Esophagus muscularis mucosa (tissue), 4 donors: ENCODE results near the gene ALPK3.

ENCODE experiments used
- CTCF ChIP-seq, 3 experiments: fragments of 200-600 bp in 2 of 3; fragments of 450-650 bp in 1 of 3; sonication (generic) in 2 of 3; IDR thresholded peaks; one replicate each; pipeline ENCODE4 v1.5.1; 2017 to 2019; ENCODE audit warnings: antibody characterized with exemption in 3 of 3, mild to moderate bottlenecking in 2 of 3, moderate library complexity in 1 of 3
- EP300 ChIP-seq: sonication (generic); formaldehyde crosslinking; IDR thresholded peaks from one replicate; pipeline ENCODE4 v1.6.1; 2017; ENCODE audit warnings: antibody characterized with exemption
- POLR2A ChIP-seq: fragments of 450-650 bp; IDR thresholded peaks from one replicate; pipeline ENCODE4 v1.6.1; 2017; ENCODE audit warnings: antibody characterized with exemption, moderate library complexity, mild to moderate bottlenecking, low read depth

GRCh38 chr15:84844964-84845363, 27.8 kb downstream of the ALPK3 start:
- TF ChIP-seq POLR2A (no peak), CTCF (IDR thresholded peaks at IDR 0.05) (no peak), EP300 (no peak)
